Measurements from ENCODE around the gene FEV. TPM values are rescaled to one million over a fixed set of nuclear protein-coding genes. Genes with fewer than 3 reads are reported as not detected.
A peak's percentile ranks its signal among the peaks of the same experiment; 100 is the strongest.

Gene FEV
- total RNA-seq, 1 donor from 2014 or later: not detected

GRCh38 chr2:219020604-219021365 lies 35.8 kb upstream of the FEV start:
- no peaks in the 10 kb centered on the region for H3K9me3 ChIP-seq
- peaks cover 0 to 19% of the 10 kb centered on the region in 2 donors for H3K4me1 ChIP-seq
- no peaks in the 10 kb centered on the region for H3K36me3 ChIP-seq
- no peak overlapping the region for H3K4me3 ChIP-seq
- H3K27me3 ChIP-seq: no peaks in the 10 kb centered on the region
- intact Hi-C loops (cut with DNase I): no loop called here
- TF ChIP-seq CTCF (IDR thresholded peaks at IDR 0.05): no peak
- no peak for DNase-seq (ENCODE audit: low spot score in 2 of 2)
- no peak overlapping the region for H3K27ac ChIP-seq

GRCh38 chr2:219019436-219019835 lies 34.5 kb upstream of the FEV start:
- intact Hi-C loops (cut with DNase I): no loop called here
- no peak overlapping the region for H3K27ac ChIP-seq
- no peak for DNase-seq (ENCODE audit: low spot score in 2 of 2)
- no peaks in the 10 kb centered on the region for H3K9me3 ChIP-seq
- no peak overlapping the region for H3K4me3 ChIP-seq
- H3K36me3 ChIP-seq: no peaks in the 10 kb centered on the region
- no peaks in the 10 kb centered on the region for H3K27me3 ChIP-seq
- peaks cover 0 to 19% of the 10 kb centered on the region in 2 donors for H3K4me1 ChIP-seq
- no peak for TF ChIP-seq CTCF (IDR thresholded peaks at IDR 0.05)

- no peak for TF ChIP-seq CTCF (IDR thresholded peaks at IDR 0.05)
- no peak overlapping the region for H3K4me3 ChIP-seq
- no peak overlapping the region for H3K27ac ChIP-seq
- no peak for DNase-seq (ENCODE audit: low spot score in 2 of 2)
- H3K36me3 ChIP-seq: no peaks in the 10 kb centered on the region
- H3K9me3 ChIP-seq: no peaks in the 10 kb centered on the region
- H3K27me3 ChIP-seq: no peaks in the 10 kb centered on the region
- intact Hi-C loops (cut with DNase I): no loop called here
- H3K4me1 ChIP-seq: peaks cover 0 to 19% of the 10 kb centered on the region in 2 donors
Measured at GRCh38 chr2:219018726-219019125, 33.7 kb upstream of the FEV start.

GRCh38 chr2:219018286-219018685 lies 33.3 kb upstream of the FEV start:
- H3K27ac ChIP-seq: peak overlapping the region; percentile 27 to 68
- TF ChIP-seq CTCF (IDR thresholded peaks at IDR 0.05): no peak

GRCh38 chr2:219017201-219017931 lies 32.4 kb upstream of the FEV start:
- TF ChIP-seq CTCF (IDR thresholded peaks at IDR 0.05): no peak
- H3K4me3 ChIP-seq: peak overlapping the region; percentile 10 to 25
- H3K27ac ChIP-seq: peak overlapping the region; percentile 27 to 68
- intact Hi-C loops (cut with DNase I): no loop called here
- H3K9me3 ChIP-seq: no peaks in the 10 kb centered on the region
- peak in 1 of 2 donors; percentile 73 for DNase-seq (ENCODE audit: low spot score in 2 of 2)
- no peaks in the 10 kb centered on the region for H3K27me3 ChIP-seq
- H3K36me3 ChIP-seq: no peaks in the 10 kb centered on the region
- peaks cover 0 to 19% of the 10 kb centered on the region in 2 donors for H3K4me1 ChIP-seq

More at GRCh38 chr2:219018286-219018685, 33.3 kb upstream of the FEV start:
- intact Hi-C loops (cut with DNase I): no loop called here
- no peaks in the 10 kb centered on the region for H3K27me3 ChIP-seq
- no peak for DNase-seq (ENCODE audit: low spot score in 2 of 2)
- peaks cover 0 to 19% of the 10 kb centered on the region in 2 donors for H3K4me1 ChIP-seq
- no peaks in the 10 kb centered on the region for H3K36me3 ChIP-seq
- no peaks in the 10 kb centered on the region for H3K9me3 ChIP-seq
- H3K4me3 ChIP-seq: no peak overlapping the region

Data from ascending aorta (tissue), 2 donors.